Right hindlimb (tissue), 1 donor: ENCODE measurements around the gene PLEKHA6.

ENCODE experiments used
- DNase-seq: peaks from one replicate; pipeline ENCODE4 v3.0.0-alpha.2; 2018

PLEKHA6 gene

GRCh38 chr1:204308023-204308628 is 51.6 kb downstream of the PLEKHA6 start:
- no peak for DNase-seq

- peak; percentile 53 for DNase-seq
Observed at GRCh38 chr1:204307334-204307883, 52.3 kb downstream of the PLEKHA6 start.

DNA sequence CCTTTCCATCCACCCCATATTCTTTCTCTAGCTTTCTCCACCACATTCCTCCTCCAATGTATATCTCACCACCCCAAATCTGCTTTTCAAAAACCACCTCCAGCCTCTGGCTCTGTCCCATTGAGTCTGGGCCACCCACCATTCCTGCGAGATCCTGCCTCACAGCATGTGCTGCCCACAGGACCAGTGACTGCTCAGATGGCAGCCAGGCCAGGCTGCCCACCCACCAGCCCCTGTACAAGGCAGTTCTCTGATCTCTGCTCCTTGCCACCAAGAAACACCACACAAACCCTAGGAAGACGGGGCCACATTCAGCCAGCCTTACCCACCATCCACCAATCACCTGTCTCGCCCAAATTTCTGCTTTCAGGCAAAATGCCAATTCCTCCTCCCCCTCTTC is 53.7 kb downstream of the PLEKHA6 start:
- DNase-seq, result no peak

DNA sequence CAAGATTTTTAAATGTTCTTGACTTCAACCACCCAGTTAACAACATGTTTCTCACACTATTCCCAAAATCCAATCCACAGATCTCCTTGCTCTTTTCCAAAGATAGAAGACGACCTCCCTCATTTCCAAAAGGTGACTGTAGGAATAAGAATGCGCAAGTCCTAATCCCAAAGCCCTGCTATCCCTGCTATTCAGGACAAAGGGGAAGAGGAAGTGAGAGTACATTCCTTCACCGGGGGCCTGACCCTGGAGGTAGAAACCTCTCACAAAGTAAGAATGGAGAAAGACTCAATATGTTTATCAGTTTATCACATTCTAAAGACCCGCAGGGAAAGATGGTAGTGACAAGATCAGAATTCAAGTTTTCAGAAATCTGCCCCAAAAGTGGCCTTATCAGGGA is 55.7 kb downstream of the PLEKHA6 start:
- DNase-seq, result no peak

DNA sequence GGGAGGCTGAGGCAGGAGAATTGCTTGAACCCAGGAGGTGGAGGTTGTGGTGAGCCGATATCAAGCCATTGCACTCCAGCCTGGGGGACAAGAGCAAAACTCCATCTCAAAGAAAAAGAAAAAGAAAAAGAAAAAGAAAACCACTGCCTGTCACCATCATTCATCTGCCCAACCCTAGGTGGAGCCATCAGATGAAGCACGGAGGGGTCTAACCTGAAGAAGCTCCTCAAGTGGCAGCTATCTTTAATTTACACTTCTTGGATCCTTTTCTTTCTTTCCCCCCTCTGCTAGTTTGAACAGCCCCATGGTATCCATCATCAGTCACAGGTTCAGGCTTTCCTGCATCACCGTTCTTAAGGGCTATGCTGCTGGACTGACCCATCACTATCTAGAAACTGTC is 57.0 kb downstream of the PLEKHA6 start:
- no peak for DNase-seq

GRCh38 chr1:204301171-204301957 is 58.4 kb downstream of the PLEKHA6 start:
- DNase-seq, result no peak

DNA sequence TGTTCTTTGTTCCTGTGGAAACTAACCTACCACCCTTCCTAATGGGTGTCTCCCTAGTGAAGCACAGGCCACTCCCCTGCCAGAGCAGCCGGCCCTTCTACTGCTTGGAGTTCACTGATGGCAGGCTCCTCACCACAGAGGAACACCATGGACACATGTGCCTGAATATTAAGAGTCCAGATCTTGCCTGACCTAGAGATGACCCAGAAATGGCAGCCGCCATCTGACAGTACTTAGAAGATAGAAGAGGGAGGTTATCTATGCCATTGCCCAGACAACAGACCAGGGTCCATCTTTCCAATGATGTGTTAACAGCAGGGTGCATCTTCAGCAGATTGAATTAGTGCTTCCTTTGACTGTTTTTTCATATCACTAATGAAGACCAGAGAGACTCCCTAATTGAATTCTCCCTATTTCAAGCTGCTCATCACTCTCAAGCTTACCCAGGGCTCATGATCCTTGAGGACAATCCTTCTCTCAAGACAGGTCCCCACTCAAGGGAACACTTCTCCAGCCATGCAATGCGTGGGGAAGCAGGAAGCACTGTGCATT is 59.8 kb downstream of the PLEKHA6 start:
- no peak for DNase-seq

DNA sequence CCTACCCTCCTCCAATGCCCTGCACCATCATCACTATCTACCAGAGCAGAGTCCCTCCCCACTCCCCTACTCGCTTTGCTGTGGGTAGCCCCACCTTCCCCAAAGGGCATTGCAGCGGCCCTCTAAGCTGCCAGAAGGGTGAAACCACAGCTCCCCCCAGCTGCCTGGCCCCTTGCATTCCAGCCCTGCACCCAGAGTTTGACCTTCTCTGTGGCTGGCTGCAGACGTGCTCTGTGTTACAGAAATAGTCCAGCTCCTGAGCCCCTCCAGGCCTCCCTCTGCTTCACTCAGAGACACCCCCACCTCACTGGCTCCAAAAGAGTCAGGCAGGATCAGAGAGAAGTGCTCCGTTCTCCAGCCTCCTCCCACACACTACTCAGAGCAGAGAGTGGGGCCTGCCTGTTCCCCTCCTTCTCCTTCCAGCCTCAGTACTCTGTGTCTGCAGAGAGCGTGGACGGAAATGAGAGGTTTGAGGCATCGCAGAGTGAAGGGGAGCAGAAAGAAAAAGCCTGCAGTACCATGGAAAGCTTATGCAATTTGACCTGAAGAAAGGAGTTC is 63.2 kb downstream of the PLEKHA6 start:
- DNase-seq, result peak; percentile 67

DNA sequence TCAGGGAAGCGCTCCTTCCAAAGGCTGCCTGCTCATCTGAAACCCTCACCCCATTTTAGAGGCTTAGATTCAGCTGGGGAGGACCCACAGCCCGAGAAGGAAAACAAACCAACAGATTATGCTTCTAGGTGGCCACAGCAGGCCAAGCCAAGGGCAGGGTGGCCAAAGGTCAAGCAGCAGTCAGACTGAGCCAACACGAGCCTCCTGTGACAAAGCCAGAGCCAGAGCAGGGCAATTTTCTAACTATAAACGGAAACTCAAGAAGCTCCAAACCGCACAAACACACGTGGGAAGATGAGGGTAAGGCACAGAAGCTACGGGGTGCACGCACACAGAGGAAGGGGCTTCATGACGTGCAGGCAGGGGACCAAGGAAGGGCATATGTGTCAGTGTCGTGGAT is 64.1 kb downstream of the PLEKHA6 start:
- DNase-seq, result no peak

DNA sequence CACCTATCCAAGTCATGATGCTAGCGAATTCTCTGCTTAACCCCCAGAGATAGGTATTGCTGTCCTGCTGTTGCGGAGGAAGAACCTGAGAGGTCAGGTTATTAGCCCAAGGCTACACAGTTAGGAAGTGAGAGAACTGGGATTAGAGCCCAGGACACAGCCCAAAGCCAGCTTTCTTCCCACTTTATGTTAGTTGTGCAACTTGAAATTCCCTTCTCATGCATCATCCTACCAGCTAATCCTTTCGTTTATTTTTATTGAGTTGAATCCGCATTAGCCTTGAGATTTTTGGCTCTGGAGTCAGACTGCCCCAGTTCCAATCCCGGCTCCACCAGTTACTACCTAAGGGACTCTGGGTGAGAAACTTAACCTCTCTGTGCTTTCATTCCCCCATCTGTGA is 65.4 kb downstream of the PLEKHA6 start:
- DNase-seq, result no peak

- DNase-seq, result peak; percentile 60
Observed at GRCh38 chr1:204293605-204294337, 66.0 kb downstream of the PLEKHA6 start.

DNA sequence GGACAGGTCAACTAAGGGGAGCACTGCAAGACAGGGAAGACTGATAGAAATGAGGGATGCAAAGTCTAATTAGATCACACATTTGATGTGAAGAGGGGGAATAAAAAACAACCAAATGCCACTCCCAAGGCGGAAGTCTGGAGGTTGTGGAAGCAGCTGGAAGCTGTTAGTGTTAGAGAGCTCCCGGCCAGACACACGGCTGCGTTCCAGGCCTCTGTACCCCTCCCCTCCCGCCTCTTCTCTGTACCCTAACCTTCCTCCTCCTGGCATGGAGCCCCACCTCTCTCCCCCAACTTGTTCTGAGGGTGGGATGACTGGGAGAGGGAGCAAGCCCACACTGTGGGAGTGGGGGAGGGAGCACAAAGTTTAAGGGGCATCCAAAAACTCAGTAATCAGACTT is 67.0 kb downstream of the PLEKHA6 start:
- DNase-seq, result no peak

DNA sequence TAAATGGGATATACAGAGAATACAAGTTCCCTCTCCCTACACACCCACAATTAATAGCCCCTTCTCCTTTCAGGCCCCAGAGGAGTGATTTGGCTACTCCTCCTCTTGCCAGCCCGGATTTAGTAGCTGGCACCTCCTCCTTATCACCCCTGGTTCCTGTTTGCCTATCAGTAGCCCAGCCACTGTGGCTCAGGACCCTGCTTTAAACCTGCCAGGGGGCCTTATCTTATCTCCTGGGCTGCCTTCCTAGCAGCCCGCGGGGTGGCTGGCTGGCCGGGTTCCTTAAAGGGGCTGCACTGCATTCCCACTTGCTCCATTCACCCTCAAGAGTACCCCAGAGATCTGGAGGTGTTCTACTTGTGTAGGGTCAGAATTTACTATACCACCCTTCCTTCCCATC is 70.4 kb downstream of the PLEKHA6 start:
- no peak for DNase-seq

DNA sequence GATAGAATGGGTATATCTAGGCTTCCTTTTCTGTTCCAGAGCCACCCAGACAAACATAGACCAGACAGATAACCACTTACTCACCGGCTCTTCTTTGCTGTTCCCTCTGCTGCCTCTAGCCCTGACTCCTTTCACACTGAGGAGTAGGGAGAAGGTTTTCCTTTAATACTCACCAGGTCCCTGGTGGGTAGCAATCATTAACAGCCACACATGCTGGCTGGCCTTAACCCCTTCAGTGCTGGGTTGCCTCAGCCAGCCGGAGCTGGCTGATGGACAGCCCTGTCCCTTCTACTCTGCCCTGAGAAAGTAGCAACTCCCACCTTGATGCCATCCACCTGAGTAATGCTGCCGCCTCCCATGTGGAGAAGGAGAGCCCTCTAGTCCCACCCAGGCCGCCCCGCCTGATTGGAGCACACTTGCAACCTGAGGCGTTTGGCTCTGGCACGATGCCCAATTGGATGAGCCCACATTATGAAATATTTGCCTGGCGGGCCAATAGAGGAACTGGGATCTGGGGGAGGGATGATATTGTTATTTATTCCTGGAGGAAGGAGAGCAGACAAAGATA is 71.6 kb downstream of the PLEKHA6 start:
- no peak for DNase-seq

GRCh38 chr1:204287466-204287891 is 72.2 kb downstream of the PLEKHA6 start:
- DNase-seq, result no peak

GRCh38 chr1:204286831-204287421 is 72.8 kb downstream of the PLEKHA6 start:
- no peak for DNase-seq

DNA sequence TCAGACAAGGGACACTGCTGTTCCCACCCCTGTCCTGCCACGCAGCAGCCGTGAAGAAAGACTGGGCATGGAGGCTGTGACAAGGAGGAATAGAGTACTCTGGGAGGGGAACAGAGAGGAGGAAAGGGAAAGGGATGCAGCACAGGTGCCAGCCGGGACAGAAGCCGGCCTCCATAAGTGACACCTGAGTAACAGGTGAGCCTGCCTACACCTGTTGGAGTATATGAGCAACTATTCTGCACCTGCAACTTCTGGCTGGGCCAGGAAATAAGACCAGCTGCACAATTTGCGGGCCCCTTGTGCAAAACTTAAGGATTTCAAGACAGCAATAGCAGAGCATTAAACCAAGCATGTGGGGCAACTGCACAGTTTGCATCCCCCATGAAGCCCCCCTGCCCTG is 73.4 kb downstream of the PLEKHA6 start:
- no peak for DNase-seq

DNA sequence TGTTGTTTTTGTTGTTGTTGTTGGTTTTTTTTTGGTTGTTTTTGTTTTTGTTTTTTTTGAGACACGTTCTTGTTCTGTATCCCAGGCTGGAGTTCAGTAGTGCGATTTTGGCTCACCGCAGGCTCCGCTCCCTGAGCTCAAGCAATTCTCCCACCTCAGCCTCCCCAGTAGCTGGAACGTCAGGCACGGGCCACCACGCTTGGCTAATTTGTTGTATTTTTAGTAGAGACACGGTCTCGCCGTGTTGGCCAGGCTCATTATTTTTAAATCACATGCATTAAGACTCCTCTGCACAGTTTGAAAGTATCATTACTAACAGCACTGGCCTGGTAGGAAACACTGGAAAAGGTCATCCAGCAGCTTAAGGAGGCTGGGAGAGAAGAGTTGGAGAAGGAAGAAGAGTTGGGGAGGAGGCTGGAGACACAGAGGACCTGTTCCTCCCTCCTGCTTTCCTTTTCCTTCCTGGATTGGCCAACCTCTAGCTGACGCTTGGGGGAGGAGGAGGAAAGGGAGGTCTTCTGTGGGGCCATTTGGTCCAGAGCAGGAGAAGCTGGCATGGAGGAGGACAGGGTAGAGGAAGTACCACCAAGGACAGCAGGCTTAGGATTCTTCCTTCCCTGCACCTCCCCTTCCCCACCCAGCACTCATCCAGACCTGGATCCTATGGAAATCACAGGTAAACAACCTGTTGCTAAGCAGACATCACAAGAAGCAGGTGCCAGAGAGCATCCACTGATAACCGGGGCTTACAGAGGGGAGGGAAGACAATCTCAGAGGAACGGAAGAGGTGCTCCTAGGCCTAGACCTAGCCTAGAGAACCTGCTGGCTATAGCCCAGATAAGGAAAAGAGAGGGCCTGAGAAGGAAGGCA is 74.1 kb downstream of the PLEKHA6 start:
- no peak for DNase-seq

DNA sequence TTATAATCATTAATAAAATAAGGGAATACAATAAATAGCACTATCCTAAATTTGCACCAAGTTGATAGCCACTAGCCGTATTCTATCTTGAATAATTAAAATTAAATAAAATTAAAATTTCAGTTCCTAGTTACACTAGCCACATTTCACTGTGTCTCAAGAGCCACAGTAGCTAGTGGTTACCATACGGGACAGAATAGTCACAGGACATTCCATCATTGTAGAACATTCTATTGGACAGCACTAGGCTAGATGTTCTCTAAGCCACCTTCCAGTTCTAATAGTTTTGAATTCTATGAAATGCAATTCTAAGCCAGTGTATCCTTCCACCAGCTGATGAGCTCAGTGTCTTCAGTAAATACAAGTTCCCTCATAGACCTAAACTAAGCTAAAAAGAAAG is 74.8 kb downstream of the PLEKHA6 start:
- no peak for DNase-seq

- no peak for DNase-seq
Observed at GRCh38 chr1:204283711-204284651, 75.7 kb downstream of the PLEKHA6 start.
